HepG2 (cell line): ENCODE data around the gene METRNL. TPM values are rescaled to one million over a fixed set of nuclear protein-coding genes. Genes with fewer than 3 reads are reported as not detected.
"Not testable (repeated sequence)": the region's sequence is repeated elsewhere in the genome, so short reads cannot be mapped to it uniquely, and the experiment has no call there.

Source experiments
- ATAC-seq: fragments of 200-7000 bp; cut with Tn5 transposase; 3 replicates; pipeline ENCODE4 v1.9.1; 2020; ENCODE audit warnings: mild to moderate bottlenecking, moderate library complexity
- BruUV-seq: library from RNA; stranded (reverse); fragments of 400-500 nt; replicated peaks from 2 replicates; lab custom pipeline; 2021; lab: Mats Ljungman, UMichigan
- CTCF ChIA-PET: fragments of 300-600 bp; formaldehyde crosslinking; extraction: SDS; loops from one replicate; lab custom pipeline; 2021; ENCODE audit warnings: low total read pairs, inconsistent platforms, low intra/inter-chr PET ratio; lab: Yijun Ruan, JAX
- POLR2A ChIA-PET: fragments of 350-600 bp; sonication (Branson Sonifier 250); formaldehyde crosslinking; loops from one replicate; lab custom pipeline; 2020; ENCODE audit warnings: antibody characterized with exemption, inconsistent platforms; lab: Yijun Ruan, JAX
- DNase-seq: peaks from one replicate; pipeline ENCODE4 v3.0.0-alpha.2; 2015; ENCODE audit warnings: low spot score
- FAIRE-seq: peaks from 3 replicates; lab custom pipeline; 2011; peaks lifted over from hg19 to GRCh38; lab: Jason Lieb, UNC
- H2AFZ ChIP-seq: one replicate; pipeline ENCODE4 v1.6.1; 2011; ENCODE audit warnings: low read length, inconsistent platforms
- H3K27ac ChIP-seq: fragments of 300-600 bp; 3 replicates; pipeline ENCODE4 v1.8.0; 2011; ENCODE audit warnings: mixed run types, mild to moderate bottlenecking, mixed read lengths, low read length, inconsistent platforms; ENCODE audit not compliant: insufficient read depth; ENCODE audit errors: extremely low read length
- H3K27me3 ChIP-seq, 2 experiments: fragments of 200-600 bp in 1 of 2; 2 replicates in 1 of 2; 3 replicates in 1 of 2; pipeline versions ENCODE4 v1.6.0 to v1.8.0; 2011; ENCODE audit warnings: low read length in 2 of 2, mild to moderate bottlenecking in 2 of 2, moderate library complexity in 2 of 2, inconsistent platforms in 1 of 2; ENCODE audit not compliant: insufficient read depth in 2 of 2, control insufficient read depth in 1 of 2
- H3K36me3 ChIP-seq, 2 experiments: fragments of 200-600 bp in 1 of 2; replicated peaks in 1 of 2; 2 replicates in 1 of 2; 3 replicates in 1 of 2; pipeline versions ENCODE4 v1.5.1 to v1.8.0; 2011; ENCODE audit warnings: low read length in 2 of 2, inconsistent platforms in 1 of 2; ENCODE audit not compliant: insufficient read depth in 2 of 2, control insufficient read depth in 1 of 2
- H3K4me1 ChIP-seq: 2 replicates; pipeline ENCODE4 v1.5.1; 2012; ENCODE audit warnings: low read length, inconsistent platforms; ENCODE audit not compliant: insufficient read depth
- H3K4me2 ChIP-seq: 2 replicates; pipeline ENCODE4 v1.6.0; 2011; ENCODE audit warnings: low read depth, low read length, inconsistent platforms
- H3K4me3 ChIP-seq, 3 experiments: fragments of 200-600 bp in 1 of 3; sonication (generic), shearing (Covaris generic) in 1 of 3; replicated peaks in 1 of 3; 2 replicates each; pipeline ENCODE4 v1.5.1; 2011 to 2016; ENCODE audit warnings: low read length in 3 of 3, inconsistent platforms in 2 of 3, low read depth in 2 of 3, mild to moderate bottlenecking in 2 of 3, control low read depth in 1 of 3, mixed read lengths in 1 of 3; ENCODE audit not compliant: insufficient read depth in 1 of 3
- H3K79me2 ChIP-seq: one replicate; pipeline ENCODE4 v1.6.1; 2011; ENCODE audit warnings: low read length, inconsistent platforms; ENCODE audit not compliant: insufficient read depth
- H3K9ac ChIP-seq: 2 replicates; pipeline ENCODE4 v1.6.0; 2011; ENCODE audit warnings: mild to moderate bottlenecking, low read depth, low read length, inconsistent platforms; ENCODE audit not compliant: insufficient read depth
- H3K9me3 ChIP-seq: 2 replicates; pipeline ENCODE4 v1.5.1; 2012; ENCODE audit warnings: mild to moderate bottlenecking, low read length
- H4K20me1 ChIP-seq: 2 replicates; pipeline ENCODE4 v1.6.0; 2011; ENCODE audit warnings: inconsistent platforms, mild to moderate bottlenecking, low read length, moderate library complexity; ENCODE audit not compliant: insufficient read depth
- HNRNPK ChIP-seq: fragments of 200-400 bp; formaldehyde crosslinking; IDR thresholded peaks from 2 replicates; pipeline ENCODE4 v1.6.1; 2018; ENCODE audit warnings: low read length, low read depth, moderate library complexity, mild to moderate bottlenecking; ENCODE audit not compliant: poor library complexity, severe bottlenecking
- ZNF382 ChIP-seq: sonication (generic); formaldehyde crosslinking; IDR thresholded peaks from 2 replicates; pipeline ENCODE4 v1.5.0; 2020; ENCODE audit warnings: missing genetic modification reagents, mild to moderate bottlenecking, borderline replicate concordance
- WGBS: methylation state at CpG from one replicate; pipeline ENCODE4 v1.1.6; 2017; ENCODE audit warnings: low lambda C conversion rate; 5-methylcytosine and 5-hydroxymethylcytosine counted together
- in situ Hi-C: cut with HindIII; loops from 2 replicates; pipeline ENCODE4 v1.10.0; 2017; ENCODE audit warnings: low pct_unique_long_range_greater_than_20kb; ENCODE audit not compliant: extremely low pct_ligation_motif_present
- intact Hi-C: fragments of 100-400 bp; cut with micrococcal nuclease; formaldehyde crosslinking; loops from one replicate; pipeline ENCODE4 v1.10.0; 2022; ENCODE audit not compliant: unreplicated experiment
- polyA plus RNA-seq, 8 experiments: library from polyadenylated mRNA; depleted of rRNA in 3 of 8; stranded (reverse) in 7 of 8; unstranded in 1 of 8; fragments of >200 nt; fragmentation: Illumina TruSeq in 4 of 8; extraction: Trizol in 4 of 8; gene quantifications; 2 replicates each; pipeline versions ENCODE4 v1.2.1 to v1.2.3, GENCODE V29; 2011 to 2016; ENCODE audit warnings: low read depth in 4 of 8, missing spikeins in 1 of 8, mixed read lengths in 1 of 8; ENCODE audit not compliant: insufficient read depth in 1 of 8
- total RNA-seq, 5 experiments: library from RNA; depleted of rRNA; stranded (reverse); fragments of >200 nt; fragmentation: Illumina TruSeq; extraction: Trizol; gene quantifications; 2 replicates each; pipeline ENCODE4 v1.2.3, GENCODE V29; 2016; ENCODE audit warnings: low read depth in 1 of 5

The METRNL gene
- total and polyA plus RNA-seq, 2 of the 13 experiments (the other 11 are each of a cell fraction or from before 2014, with no cell fraction given) = 0.66 to 0.84 TPM

DNA sequence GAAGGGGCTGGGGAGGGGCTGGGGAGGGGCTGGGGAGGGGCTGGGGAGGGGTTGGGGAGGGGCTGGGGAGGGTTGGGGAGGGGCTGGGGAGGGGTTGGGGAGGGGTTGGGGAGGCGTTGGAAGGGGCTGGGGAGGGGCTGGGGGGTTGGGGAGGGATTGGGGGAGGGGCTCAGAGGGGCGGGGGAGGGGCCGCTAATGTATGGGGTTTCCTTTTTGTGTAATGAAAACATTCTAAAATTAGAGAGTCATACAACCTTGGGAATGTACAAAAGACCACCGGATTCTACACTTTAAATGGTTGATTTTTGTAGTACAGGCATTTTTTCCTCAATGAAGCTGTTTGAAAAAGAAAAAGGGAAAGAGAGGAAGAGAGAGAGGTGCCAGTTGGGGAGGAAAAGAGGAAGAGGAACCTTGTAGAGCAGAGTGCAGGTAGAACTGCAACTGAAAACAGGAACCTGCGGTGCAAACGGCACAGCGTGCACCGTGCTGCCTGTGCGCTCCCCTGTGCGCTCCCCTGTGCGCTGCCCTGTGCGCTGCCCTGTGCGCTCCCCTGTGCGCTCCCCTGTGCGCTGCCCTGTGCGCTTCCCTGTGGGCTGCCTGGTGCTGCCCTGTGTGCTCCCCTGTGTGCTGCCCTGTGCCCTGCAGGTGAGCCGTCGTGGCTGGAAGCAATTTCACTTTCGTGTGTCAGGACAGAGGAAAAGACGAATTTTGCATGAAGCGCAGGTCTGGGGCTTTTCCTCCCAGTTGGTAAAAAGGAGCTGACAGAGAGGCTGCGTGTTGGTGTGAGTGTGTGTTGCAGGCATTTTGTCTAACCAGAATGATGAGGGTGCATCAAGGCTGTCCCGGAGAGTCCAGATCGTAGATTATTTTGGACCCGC lies 40.8 kb downstream of the METRNL start:
- 54% methylated on average over 24 of the region's 25 CpGs for WGBS
- FAIRE-seq = no peak

DNA sequence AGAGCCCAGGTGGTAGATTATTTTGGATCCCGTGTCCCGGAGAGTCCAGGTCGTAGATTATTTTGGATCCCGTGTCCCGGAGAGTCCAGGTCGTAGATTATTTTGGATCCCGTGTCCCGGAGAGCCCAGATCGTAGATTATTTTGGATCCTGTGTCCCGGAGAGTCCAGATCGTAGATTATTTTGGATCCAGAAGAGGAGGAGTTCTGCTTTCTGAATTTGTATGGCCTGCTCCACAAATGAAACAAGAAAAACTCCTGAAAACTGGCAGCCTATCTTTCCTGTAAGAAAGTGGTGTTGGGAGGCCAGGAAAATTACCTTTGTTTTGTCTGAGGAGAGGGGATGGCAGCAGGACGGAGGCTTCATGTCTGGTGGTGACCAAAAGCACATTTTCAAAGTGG lies 42.1 kb downstream of the METRNL start:
- 79% methylated on average over 11 of the region's 12 CpGs for WGBS
- H3K27me3 ChIP-seq = peaks cover 12 to 72% of the 10 kb centered on the region in 2 experiments
- H3K4me3 ChIP-seq, H3K9me3 ChIP-seq, FAIRE-seq, H3K79me2 ChIP-seq, H3K36me3 ChIP-seq, H3K9ac ChIP-seq, H4K20me1 ChIP-seq, DNase-seq, H3K4me2 ChIP-seq, H3K27ac ChIP-seq, BruUV-seq, POLR2A ChIA-PET, H3K4me1 ChIP-seq, intact Hi-C loops, ATAC-seq, H2AFZ ChIP-seq, CTCF ChIA-PET, in situ Hi-C loops: not testable (repeated sequence)

More for the DNA sequence above, 40.8 kb downstream of the METRNL start:
- Histone ChIP-seq H3K4me1 (0 out of 2 replicates have a peak, but pooled peaks cover 5% of the 10 kb centered on the region), H3K27ac (no peak overlapping the region), H3K9me3 (no peaks in the 10 kb centered on the region), H2AFZ (no peak overlapping the region), H3K4me3 (no peak overlapping the region), H3K9ac (no peak overlapping the region), H3K4me2 (no peak overlapping the region)
- ChIA-PET POLR2A (no interaction called here), CTCF (no interaction called here)
- DNase-seq = no peak
- no peak for ATAC-seq
- no TSS peak for BruUV-seq
- intact Hi-C loops = no loop called here
- TF ChIP-seq HNRNPK = peak; percentile 77
- TF ChIP-seq ZNF382 (CRISPR knock-in tag) = no peak
- TF ChIP-seq, all 625 proteins: peak for 1
- peaks cover 19 to 73% of the 10 kb centered on the region in 2 experiments for H3K27me3 ChIP-seq
- H3K36me3 ChIP-seq = no peaks in the 10 kb centered on the region
- in situ Hi-C loops = no loop called here
- no peaks in the 10 kb centered on the region for H3K79me2 ChIP-seq
- 0 out of 2 replicates have a peak, but pooled peaks cover 2% of the 10 kb centered on the region for H4K20me1 ChIP-seq
